HG03280 (cell line): ENCODE data around the gene KNCN.

Experiments used
- ATAC-seq: cut with Tn5 transposase; IDR thresholded peaks from one replicate; pipeline ENCODE4 v1.9.1; 2021; ENCODE audit warnings: mild to moderate bottlenecking, moderate library complexity; ENCODE audit not compliant: unreplicated experiment

KNCN gene

GRCh38 chr1:46569116-46569515, 17.7 kb upstream of the KNCN start:
- ATAC-seq, result no peak

- ATAC-seq, result no peak
Observed at GRCh38 chr1:46568461-46568891, 17.0 kb upstream of the KNCN start.

GRCh38 chr1:46563341-46563740, 11.9 kb upstream of the KNCN start:
- no peak for ATAC-seq

- ATAC-seq, result no peak
Observed at GRCh38 chr1:46562498-46562897, 11.1 kb upstream of the KNCN start.

GRCh38 chr1:46558966-46559365, 7.5 kb upstream of the KNCN start:
- ATAC-seq, result no peak

GRCh38 chr1:46558141-46558963, 6.9 kb upstream of the KNCN start:
- ATAC-seq, result no peak

GRCh38 chr1:46557403-46557802, 6.0 kb upstream of the KNCN start:
- ATAC-seq, result no peak

GRCh38 chr1:46556822-46557221, 5.4 kb upstream of the KNCN start:
- no peak for ATAC-seq

- no peak for ATAC-seq
Observed at GRCh38 chr1:46555826-46556619, 4.6 kb upstream of the KNCN start.

GRCh38 chr1:46554597-46555381, 3.3 kb upstream of the KNCN start:
- no peak for ATAC-seq

- no peak for ATAC-seq
Observed at GRCh38 chr1:46554236-46554596, 2.8 kb upstream of the KNCN start.

GRCh38 chr1:46553506-46553905, 2.1 kb upstream of the KNCN start:
- no peak for ATAC-seq

- no peak for ATAC-seq
Observed at GRCh38 chr1:46552357-46553237, 1.1 kb upstream of the KNCN start.

- ATAC-seq, result no peak
Observed at GRCh38 chr1:46550751-46551231, 656 bp downstream of the KNCN start.

GRCh38 chr1:46549697-46550681, 1.5 kb downstream of the KNCN start:
- ATAC-seq, result no peak

GRCh38 chr1:46547481-46548383, 3.7 kb downstream of the KNCN start:
- ATAC-seq, result no peak

GRCh38 chr1:46546210-46546609, 5.2 kb downstream of the KNCN start:
- ATAC-seq, result no peak

GRCh38 chr1:46545784-46546183, 5.7 kb downstream of the KNCN start:
- no peak for ATAC-seq
